IMR-90 (cell line): ENCODE data around the gene UNC5A. TPM values are rescaled to one million over a fixed set of nuclear protein-coding genes. Genes with fewer than 3 reads are reported as not detected.

Source experiments
- ATAC-seq: fragments of 200-7000 bp; cut with Tn5 transposase; 2 replicates; pipeline ENCODE4 v1.9.1; 2020; ENCODE audit warnings: low read depth, mild to moderate bottlenecking, moderate library complexity
- BruUV-seq: library from RNA; stranded (reverse); fragments of 400-500 nt; replicated peaks from 2 replicates; lab custom pipeline; 2021; lab: Mats Ljungman, UMichigan
- CTCF ChIA-PET: fragments of 300-600 bp; formaldehyde crosslinking; extraction: SDS; loops from one replicate; lab custom pipeline; 2021; ENCODE audit warnings: antibody characterized with exemption; lab: Yijun Ruan, JAX
- POLR2A ChIA-PET: fragments of 300-600 bp; sonication (Branson Sonifier 250); formaldehyde crosslinking; loops from one replicate; lab custom pipeline; 2022; ENCODE audit warnings: antibody characterized with exemption; ENCODE audit not compliant: unreplicated experiment; lab: Charles Lee
- DNase-seq: peaks from one replicate; pipeline ENCODE4 v3.0.0; 2013
- H2AFZ ChIP-seq: replicated peaks from 2 replicates; pipeline ENCODE3; 2013; ENCODE audit warnings: low read length, mild to moderate bottlenecking; ENCODE audit not compliant: poor library complexity
- H2AK5ac ChIP-seq: 2 replicates; pipeline ENCODE4 v1.6.1; 2013; ENCODE audit warnings: low read depth, low read length, inconsistent platforms
- H2AK9ac ChIP-seq: replicated peaks from 2 replicates; pipeline ENCODE3; 2013; ENCODE audit warnings: mild to moderate bottlenecking, low read depth, low read length, moderate library complexity; ENCODE audit not compliant: poor library complexity
- H2BK120ac ChIP-seq: 2 replicates; pipeline ENCODE4 v1.6.1; 2013; ENCODE audit warnings: low read depth, low read length, inconsistent platforms
- H2BK15ac ChIP-seq: 3 replicates; pipeline ENCODE4 v1.6.1; 2013; ENCODE audit warnings: low read depth, low read length, inconsistent platforms
- H2BK20ac ChIP-seq: 2 replicates; pipeline ENCODE4 v1.6.1; 2013; ENCODE audit warnings: low read depth, mild to moderate bottlenecking, inconsistent platforms, low read length, moderate library complexity
- H2BK5ac ChIP-seq: 2 replicates; pipeline ENCODE4 v1.6.1; 2013; ENCODE audit warnings: mild to moderate bottlenecking, low read depth, low read length, inconsistent platforms; ENCODE audit not compliant: poor library complexity, severe bottlenecking
- H3K14ac ChIP-seq: replicated peaks from 2 replicates; pipeline ENCODE4 v1.6.1; 2013; ENCODE audit warnings: low read depth, low read length, inconsistent platforms
- H3K18ac ChIP-seq: 2 replicates; pipeline ENCODE4 v1.6.1; 2013; ENCODE audit warnings: low read depth, low read length, control low read depth
- H3K23ac ChIP-seq: 2 replicates; pipeline ENCODE4 v1.6.1; 2013; ENCODE audit warnings: low read depth, low read length, inconsistent platforms
- H3K27ac ChIP-seq: 2 replicates; pipeline ENCODE4 v1.5.1; 2013; ENCODE audit warnings: mild to moderate bottlenecking, control low read depth, low read length; ENCODE audit not compliant: insufficient read depth
- H3K27me3 ChIP-seq: 2 replicates; pipeline ENCODE4 v1.6.1; 2013; ENCODE audit warnings: low read length; ENCODE audit not compliant: control insufficient read depth, insufficient read depth
- H3K36me3 ChIP-seq: 2 replicates; pipeline ENCODE4 v1.6.1; 2013; ENCODE audit warnings: low read length, mixed read lengths; ENCODE audit not compliant: control insufficient read depth, insufficient read depth
- H3K4ac ChIP-seq: 2 replicates; pipeline ENCODE4 v1.6.1; 2013; ENCODE audit warnings: low read depth, low read length, inconsistent platforms
- H3K4me1 ChIP-seq: 2 replicates; pipeline ENCODE4 v1.6.1; 2013; ENCODE audit warnings: low read length, mixed read lengths; ENCODE audit not compliant: control insufficient read depth, insufficient read depth
- H3K4me2 ChIP-seq: 2 replicates; pipeline ENCODE4 v1.6.1; 2013; ENCODE audit warnings: low read depth, mild to moderate bottlenecking, control low read depth, low read length, moderate library complexity
- H3K4me3 ChIP-seq: 2 replicates; pipeline ENCODE4 v1.5.1; 2013; ENCODE audit warnings: low read depth, mild to moderate bottlenecking, control low read depth, low read length, moderate library complexity; ENCODE audit not compliant: insufficient read depth
- H3K56ac ChIP-seq: 2 replicates; pipeline ENCODE4 v1.6.1; 2013; ENCODE audit warnings: low read length, inconsistent platforms; ENCODE audit not compliant: insufficient read depth; ENCODE audit errors: extremely low read depth
- H3K79me1 ChIP-seq, 2 experiments: 2 replicates each; pipeline ENCODE4 v1.6.1; 2013; ENCODE audit warnings: low read length in 2 of 2, inconsistent platforms in 1 of 2, low read depth in 1 of 2
- H3K9ac ChIP-seq: 2 replicates; pipeline ENCODE4 v1.6.1; 2013; ENCODE audit warnings: low read depth, low read length, control low read depth
- H3K9me1 ChIP-seq: 2 replicates; pipeline ENCODE4 v1.6.1; 2013; ENCODE audit warnings: low read length, inconsistent platforms; ENCODE audit not compliant: insufficient read depth
- H3K9me3 ChIP-seq: 2 replicates; pipeline ENCODE4 v1.6.1; 2013; ENCODE audit warnings: low read length; ENCODE audit not compliant: control insufficient read depth, insufficient read depth
- H4K20me1 ChIP-seq: 2 replicates; pipeline ENCODE4 v1.6.1; 2013; ENCODE audit warnings: low read length, inconsistent platforms; ENCODE audit not compliant: insufficient read depth
- H4K5ac ChIP-seq: 2 replicates; pipeline ENCODE4 v1.6.1; 2013; ENCODE audit warnings: mild to moderate bottlenecking, low read depth, low read length, control low read depth
- H4K8ac ChIP-seq, 2 experiments: 2 replicates each; pipeline ENCODE4 v1.6.1; 2013; ENCODE audit warnings: low read depth in 2 of 2, low read length in 2 of 2, control low read depth in 1 of 2, inconsistent platforms in 1 of 2
- H4K91ac ChIP-seq: 2 replicates; pipeline ENCODE4 v1.6.1; 2013; ENCODE audit warnings: low read depth, low read length, inconsistent platforms; ENCODE audit not compliant: insufficient read depth
- CEBPB ChIP-seq: IDR thresholded peaks from 2 replicates; pipeline ENCODE4 v1.6.1; 2012; ENCODE audit warnings: low read depth, low read length, improper control_type of control experiment
- CHD1 ChIP-seq: IDR thresholded peaks from 2 replicates; pipeline ENCODE4 v1.6.1; 2012; ENCODE audit warnings: low read depth, low read length, improper control_type of control experiment
- MAZ ChIP-seq: IDR thresholded peaks from 2 replicates; pipeline ENCODE4 v1.6.1; 2012; ENCODE audit warnings: low read depth, mild to moderate bottlenecking, low read length, improper control_type of control experiment, moderate library complexity, borderline replicate concordance
- MXI1 ChIP-seq: IDR thresholded peaks from 2 replicates; pipeline ENCODE4 v1.6.1; 2012; ENCODE audit warnings: low read depth, mild to moderate bottlenecking, low read length, moderate library complexity, borderline replicate concordance
- RAD21 ChIP-seq: IDR thresholded peaks from 2 replicates; pipeline ENCODE4 v1.6.1; 2012; ENCODE audit warnings: low read length, improper control_type of control experiment
- RCOR1 ChIP-seq: IDR thresholded peaks from 2 replicates; pipeline ENCODE4 v1.6.1; 2012; ENCODE audit warnings: mild to moderate bottlenecking, low read length, improper control_type of control experiment; ENCODE audit not compliant: insufficient replicate concordance
- RFX5 ChIP-seq: IDR thresholded peaks from 2 replicates; pipeline ENCODE4 v1.8.0; 2012; ENCODE audit warnings: low read depth, mild to moderate bottlenecking, low read length, moderate library complexity
- SMC3 ChIP-seq: fragments of 150-350 bp; IDR thresholded peaks from 2 replicates; pipeline ENCODE4 v1.6.1; 2016; ENCODE audit warnings: low read depth, mild to moderate bottlenecking, antibody characterized with exemption, low read length, moderate library complexity
- USF2 ChIP-seq: fragments of 150-350 bp; IDR thresholded peaks from 2 replicates; pipeline ENCODE4 v1.6.1; 2017; ENCODE audit warnings: mild to moderate bottlenecking, antibody characterized with exemption, low read length, low read depth
- WGBS, 2 experiments: methylation state at CpG; one replicate each; pipeline versions ENCODE4 v1.1.5 to v1.1.7; 2013; ENCODE audit warnings: missing lambda C conversion rate in 2 of 2; ENCODE audit not compliant: insufficient read length in 1 of 2; ENCODE audit errors: extremely low coverage in 2 of 2; 5-methylcytosine and 5-hydroxymethylcytosine counted together
- dilution Hi-C: fragments of 300-500 bp; cut with HindIII; formaldehyde crosslinking; loops from one replicate; pipeline ENCODE4 v1.14.3; 2018; ENCODE audit warnings: low sequenced_read_pairs; ENCODE audit not compliant: unreplicated experiment
- in situ Hi-C: fragments of 300-500 bp; cut with MboI; formaldehyde crosslinking; loops from 3 replicates; pipeline ENCODE4 v1.14.3; 2019; ENCODE audit warnings: low sequenced_read_pairs, inconsistent platforms, mixed read lengths
- intact Hi-C: fragments of 100-400 bp; cut with micrococcal nuclease; formaldehyde crosslinking; loops from 2 replicates; pipeline ENCODE4 v1.10.0; 2022
- polyA plus RNA-seq, 3 experiments: library from polyadenylated mRNA; depleted of rRNA; stranded (reverse); fragments of >200 nt; gene quantifications; 2 replicates each; pipeline ENCODE4 v1.2.3, GENCODE V29; 2012; ENCODE audit warnings: low replicate concordance in 1 of 3
- total RNA-seq: library from RNA; depleted of rRNA; stranded (reverse); fragments of >200 nt; gene quantifications from 2 replicates; pipeline ENCODE4 v1.2.3, GENCODE V29; 2012
- TF ChIP-seq, protein P1 (sequence below): conservative IDR thresholded peaks from 2 replicates; pipeline ENCODE4 v1.5.1; 2012; ENCODE audit warnings: mild to moderate bottlenecking, low read depth, low read length, improper control_type of control experiment

Gene UNC5A
- total and polyA plus RNA-seq, 2 of the 4 experiments (the other 2 are of a cell fraction): not detected

- H3K18ac ChIP-seq: no peak overlapping the region
- no peak overlapping the region for H4K8ac ChIP-seq
- no peaks in the 10 kb centered on the region for H4K20me1 ChIP-seq
- DNase-seq (no peak), ATAC-seq (no peak)
- TF ChIP-seq CHD1 (no peak), RFX5 (no peak), CEBPB (no peak), RCOR1 (no peak), MXI1 (no peak), USF2 (no peak), MAZ (no peak), SMC3 (no peak), RAD21 (no peak)
- TF ChIP-seq, protein P1, sequence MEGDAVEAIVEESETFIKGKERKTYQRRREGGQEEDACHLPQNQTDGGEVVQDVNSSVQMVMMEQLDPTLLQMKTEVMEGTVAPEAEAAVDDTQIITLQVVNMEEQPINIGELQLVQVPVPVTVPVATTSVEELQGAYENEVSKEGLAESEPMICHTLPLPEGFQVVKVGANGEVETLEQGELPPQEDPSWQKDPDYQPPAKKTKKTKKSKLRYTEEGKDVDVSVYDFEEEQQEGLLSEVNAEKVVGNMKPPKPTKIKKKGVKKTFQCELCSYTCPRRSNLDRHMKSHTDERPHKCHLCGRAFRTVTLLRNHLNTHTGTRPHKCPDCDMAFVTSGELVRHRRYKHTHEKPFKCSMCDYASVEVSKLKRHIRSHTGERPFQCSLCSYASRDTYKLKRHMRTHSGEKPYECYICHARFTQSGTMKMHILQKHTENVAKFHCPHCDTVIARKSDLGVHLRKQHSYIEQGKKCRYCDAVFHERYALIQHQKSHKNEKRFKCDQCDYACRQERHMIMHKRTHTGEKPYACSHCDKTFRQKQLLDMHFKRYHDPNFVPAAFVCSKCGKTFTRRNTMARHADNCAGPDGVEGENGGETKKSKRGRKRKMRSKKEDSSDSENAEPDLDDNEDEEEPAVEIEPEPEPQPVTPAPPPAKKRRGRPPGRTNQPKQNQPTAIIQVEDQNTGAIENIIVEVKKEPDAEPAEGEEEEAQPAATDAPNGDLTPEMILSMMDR: no peak
- intact Hi-C loops (no loop called here), dilution Hi-C loops (no loop called here), in situ Hi-C loops (no loop called here)
- WGBS, 2 experiments: no CpG with 5 or more reads among the region's 8 CpGs
- H3K56ac ChIP-seq: no peak overlapping the region
- H3K4me1 ChIP-seq: no peaks in the 10 kb centered on the region
- H3K9me1 ChIP-seq: no peaks in the 10 kb centered on the region
- no peak overlapping the region for H2AK5ac ChIP-seq
- no peak overlapping the region for H2BK120ac ChIP-seq
- H2BK5ac ChIP-seq: no peak overlapping the region
- no peak overlapping the region for H4K5ac ChIP-seq
- H3K27me3 ChIP-seq: peaks cover 27% of the 10 kb centered on the region
- H2AK9ac ChIP-seq: no peak overlapping the region
- H3K9me3 ChIP-seq: 0 out of 2 replicates have a peak, but pooled peaks cover 3% of the 10 kb centered on the region
- BruUV-seq: no TSS peak
- H2BK15ac ChIP-seq: no peak overlapping the region
- H3K79me1 ChIP-seq: no peaks in the 10 kb centered on the region
- CTCF ChIA-PET: no interaction called here
- no peak overlapping the region for H3K4ac ChIP-seq
- H3K14ac ChIP-seq: no peak overlapping the region
- no peak overlapping the region for H4K91ac ChIP-seq
- no peak overlapping the region for H3K23ac ChIP-seq
- no peaks in the 10 kb centered on the region for H3K36me3 ChIP-seq
- no peak overlapping the region for H3K27ac ChIP-seq
- no peak overlapping the region for H3K9ac ChIP-seq
- POLR2A ChIA-PET: no interaction called here
- no peak overlapping the region for H3K4me3 ChIP-seq
- H2BK20ac ChIP-seq: no peak overlapping the region
- no peak overlapping the region for H2AFZ ChIP-seq
- H3K4me2 ChIP-seq: no peak overlapping the region
Measured at GRCh38 chr5:176771102-176771845, 39.1 kb upstream of the UNC5A start.
